CD4-positive, alpha-beta T cell treated with Interleukin-6 for 4 hours (primary cell): ENCODE data around the gene OR4K5.
"Not testable (repeated sequence)": the region's sequence is repeated elsewhere in the genome, so short reads cannot be mapped to it uniquely, and the experiment has no call there.

Experiments used
- DNase-seq: peaks from one replicate; pipeline ENCODE4 v3.0.0-alpha.2; 2020; ENCODE audit warnings: mixed read lengths

Gene OR4K5, protein sequence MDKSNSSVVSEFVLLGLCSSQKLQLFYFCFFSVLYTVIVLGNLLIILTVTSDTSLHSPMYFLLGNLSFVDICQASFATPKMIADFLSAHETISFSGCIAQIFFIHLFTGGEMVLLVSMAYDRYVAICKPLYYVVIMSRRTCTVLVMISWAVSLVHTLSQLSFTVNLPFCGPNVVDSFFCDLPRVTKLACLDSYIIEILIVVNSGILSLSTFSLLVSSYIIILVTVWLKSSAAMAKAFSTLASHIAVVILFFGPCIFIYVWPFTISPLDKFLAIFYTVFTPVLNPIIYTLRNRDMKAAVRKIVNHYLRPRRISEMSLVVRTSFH

DNA sequence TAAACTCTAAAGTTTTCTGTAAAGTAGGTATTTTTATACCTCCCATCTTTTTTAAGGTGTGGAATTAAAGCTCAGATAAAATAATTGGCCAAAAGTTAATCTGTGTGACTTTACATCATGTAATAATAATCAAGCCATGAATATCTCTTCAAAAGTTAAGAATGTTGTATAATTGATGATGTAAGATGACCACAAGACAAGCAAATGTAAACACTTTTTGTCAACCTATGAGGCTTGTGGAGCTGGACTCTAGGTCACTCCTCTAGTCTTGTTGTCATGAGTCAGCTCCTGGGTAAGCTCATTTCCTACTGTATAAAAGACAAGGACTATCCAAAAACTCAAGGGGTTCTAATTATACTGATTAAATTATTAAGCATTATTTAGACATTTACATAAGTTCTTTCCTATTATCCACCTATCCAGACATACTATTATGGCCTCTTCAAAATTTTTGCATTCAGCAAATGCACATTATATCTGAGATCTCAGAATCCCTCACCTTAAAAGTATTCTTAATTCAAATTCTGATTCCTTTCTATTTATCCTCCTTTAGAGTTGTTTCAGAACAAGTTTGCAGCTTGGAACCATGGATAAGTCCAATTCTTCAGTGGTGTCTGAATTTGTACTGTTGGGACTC lies at the start of gene OR4K5:
Gene OR4K5 (plus strand): TSS at position 587 of the 637 bp plus-strand sequence. CDS start 0 bp downstream, at position 587.
- DNase-seq = no peak

DNA sequence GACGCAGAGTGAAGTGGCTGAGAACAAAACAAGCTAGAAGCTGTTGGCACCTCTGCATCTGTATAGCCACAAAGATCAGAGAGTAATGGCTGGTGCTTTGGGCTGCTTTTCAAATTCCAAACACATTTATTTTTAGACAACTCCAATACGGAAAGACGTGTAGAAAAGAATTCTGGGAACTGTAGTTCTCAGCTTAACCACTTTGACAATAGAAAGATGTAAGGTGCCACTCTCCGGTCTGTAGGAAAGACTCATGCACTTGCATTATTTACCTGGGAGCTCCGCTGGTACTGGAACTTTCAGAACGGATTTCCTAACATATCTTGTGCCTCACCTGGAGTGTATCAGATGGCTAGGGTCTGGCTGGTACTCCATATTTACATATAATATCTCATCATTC lies 47.2 kb upstream of the OR4K5 start:
- DNase-seq = no peak

DNA sequence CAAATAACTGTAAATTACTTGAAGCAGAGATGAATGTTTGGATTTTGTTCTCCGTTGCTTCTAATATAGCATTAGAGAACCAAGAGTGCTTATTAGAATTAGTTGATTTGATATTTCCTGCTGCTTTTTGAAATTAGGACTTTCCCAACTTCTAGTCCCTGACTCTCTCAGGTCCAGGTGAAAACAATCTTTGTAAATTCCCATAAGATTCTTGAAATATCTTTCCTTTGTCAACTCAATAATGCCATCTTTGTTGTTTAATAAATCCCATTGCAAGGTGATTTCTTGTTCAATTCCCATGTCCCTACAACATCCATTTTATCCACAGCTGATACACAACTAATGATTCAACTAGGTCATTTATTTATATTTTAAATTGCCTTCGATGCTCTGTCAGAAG lies 45.6 kb upstream of the OR4K5 start, which contains the start of gene OR4K2:
Gene OR4K2 (plus strand): TSS at position 301 of the 400 bp plus-strand sequence. CDS start 1,126 bp downstream, outside the sequence.
- DNase-seq = no peak

DNA sequence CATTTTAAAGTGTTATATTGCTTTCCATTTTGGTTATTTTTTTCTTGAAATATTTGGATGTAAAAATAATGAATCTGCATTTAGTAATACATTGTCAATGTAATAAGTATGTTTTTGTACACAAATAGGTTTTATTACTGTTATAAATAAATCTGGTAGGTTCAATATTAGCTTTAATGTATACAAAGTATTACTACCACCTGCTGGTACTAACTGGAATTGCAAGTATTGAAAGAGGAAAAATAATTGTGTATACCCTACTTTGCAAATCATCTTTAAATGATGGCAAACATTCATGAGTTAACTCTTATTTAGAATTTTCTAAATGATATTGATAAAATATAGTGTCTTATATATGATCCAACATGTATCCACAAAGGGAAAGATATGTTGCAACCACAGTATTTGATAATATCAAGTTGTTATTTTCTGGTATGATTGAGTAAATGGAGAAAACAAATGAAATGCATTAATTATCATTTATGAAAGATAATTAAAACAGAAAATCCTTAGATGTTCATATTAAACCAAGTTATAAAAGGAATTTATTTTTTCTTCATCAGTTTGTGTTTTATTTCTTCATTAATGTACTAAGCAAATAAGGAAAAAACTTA lies 42.3 kb upstream of the OR4K5 start:
- no peak for DNase-seq

DNA sequence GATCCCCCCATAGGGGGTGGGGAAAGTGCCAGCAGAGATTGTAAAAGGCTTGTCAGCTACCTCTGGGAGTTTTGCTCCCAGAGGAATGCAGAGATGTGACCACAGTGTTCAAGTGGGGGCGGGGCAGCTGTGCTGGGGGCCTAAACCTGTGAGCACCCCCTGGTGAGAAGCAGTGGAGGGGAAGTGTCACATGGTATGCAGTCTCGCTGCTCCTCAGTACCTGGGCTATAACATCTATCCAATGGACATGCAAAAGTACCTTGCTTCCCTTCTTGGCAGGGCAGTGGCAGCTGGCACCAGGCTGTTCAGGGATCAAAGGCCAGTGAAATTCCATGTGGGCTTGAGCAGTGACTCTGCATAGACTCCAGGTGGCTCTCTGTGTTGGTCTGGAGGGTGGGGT lies 25.1 kb upstream of the OR4K5 start:
- no peak for DNase-seq

DNA sequence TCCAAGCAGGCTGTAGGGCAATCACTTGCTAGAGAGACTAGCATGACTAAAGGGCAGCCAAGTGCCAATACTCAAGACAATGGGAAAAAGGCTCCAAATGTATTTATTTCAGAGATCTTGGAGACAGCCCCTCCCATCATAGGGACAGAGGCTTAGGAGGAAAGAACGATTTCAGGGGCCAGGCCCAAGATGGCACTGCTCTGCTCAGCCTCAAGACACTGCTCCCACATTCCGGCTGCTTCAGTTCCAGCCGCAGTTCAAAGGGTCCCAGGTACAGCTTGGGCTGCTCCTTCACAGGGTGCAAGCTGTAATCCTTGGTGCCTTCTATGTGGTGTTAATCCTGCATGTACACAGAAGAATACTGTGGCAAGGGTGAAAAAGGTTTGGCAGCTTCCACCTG lies 19.4 kb upstream of the OR4K5 start:
- DNase-seq = no peak

DNA sequence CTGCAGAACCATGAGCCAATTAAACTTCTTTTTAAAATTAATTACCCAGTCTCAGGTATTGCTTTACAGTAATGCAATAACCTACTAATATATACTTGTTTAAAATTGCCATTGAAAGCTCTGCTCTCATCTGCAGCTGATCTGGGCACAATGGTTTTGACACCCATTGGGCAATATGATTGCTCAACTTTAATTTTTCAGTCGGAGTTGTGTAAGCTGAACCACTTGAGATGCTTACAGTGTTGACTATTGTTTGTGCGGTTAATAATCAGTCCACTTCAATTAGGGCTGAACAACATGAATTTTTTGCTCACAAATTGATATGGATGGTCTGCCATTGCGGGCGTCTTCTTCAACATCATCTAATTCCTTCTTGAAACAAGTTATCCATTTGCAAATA lies 18.0 kb upstream of the OR4K5 start:
- no peak for DNase-seq

DNA sequence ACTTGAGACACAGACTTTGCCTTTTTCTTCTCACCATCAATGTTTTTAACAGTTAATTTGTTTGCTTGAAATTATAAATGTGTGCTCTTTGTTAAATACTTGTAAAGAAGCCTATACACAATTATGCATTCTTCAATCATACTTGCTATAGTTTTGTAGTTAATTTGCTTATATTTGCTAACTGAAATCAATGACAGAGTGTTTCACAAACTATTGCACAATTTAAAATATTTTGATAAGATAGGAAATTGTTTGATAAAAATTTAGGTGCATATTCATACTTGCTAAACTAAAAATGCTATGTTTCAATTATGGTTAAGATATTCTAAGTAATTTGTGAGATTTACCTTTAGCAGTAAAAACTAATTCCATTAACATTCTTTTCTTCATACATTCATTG lies 13.7 kb upstream of the OR4K5 start:
- no peak for DNase-seq

DNA sequence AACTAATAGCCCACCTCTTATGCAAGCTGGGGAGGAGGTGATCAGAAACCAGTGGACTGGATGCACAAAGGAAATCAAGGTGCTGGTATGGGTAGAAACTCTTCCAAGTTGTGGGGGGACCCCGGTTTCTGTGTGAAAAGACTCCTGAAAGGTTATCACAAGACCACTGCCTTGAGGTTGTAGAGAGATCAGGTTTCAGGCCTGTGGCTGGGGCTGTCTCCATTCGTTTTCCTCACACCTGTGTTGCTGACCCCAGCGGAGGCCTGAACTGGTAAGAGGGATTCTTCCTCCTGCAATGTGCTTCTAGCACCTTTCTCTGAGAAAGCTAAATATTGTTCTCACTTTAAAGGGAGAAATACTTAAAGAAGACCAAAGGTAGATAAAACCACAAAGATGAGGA lies 9.3 kb upstream of the OR4K5 start:
- DNase-seq = no peak

DNA sequence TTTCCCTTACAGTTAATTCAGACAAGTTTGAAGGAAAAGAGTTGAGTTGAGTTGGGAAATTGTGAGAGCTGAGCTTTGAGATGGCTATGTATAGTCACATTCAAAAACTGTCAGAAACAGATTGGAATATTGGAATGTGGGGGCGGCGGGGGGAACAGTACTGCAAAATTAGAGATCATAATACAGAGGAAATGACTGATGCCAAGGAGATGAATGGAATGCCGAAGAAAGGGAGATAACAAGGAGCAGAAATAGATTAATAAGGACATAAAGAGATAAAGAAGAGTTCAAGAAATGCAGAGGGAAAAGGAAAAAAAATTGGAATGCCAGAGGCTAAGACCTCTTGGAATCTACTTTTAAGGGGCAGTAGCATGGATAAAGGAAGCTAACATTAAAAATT lies 3.2 kb upstream of the OR4K5 start:
- DNase-seq = no peak

DNA sequence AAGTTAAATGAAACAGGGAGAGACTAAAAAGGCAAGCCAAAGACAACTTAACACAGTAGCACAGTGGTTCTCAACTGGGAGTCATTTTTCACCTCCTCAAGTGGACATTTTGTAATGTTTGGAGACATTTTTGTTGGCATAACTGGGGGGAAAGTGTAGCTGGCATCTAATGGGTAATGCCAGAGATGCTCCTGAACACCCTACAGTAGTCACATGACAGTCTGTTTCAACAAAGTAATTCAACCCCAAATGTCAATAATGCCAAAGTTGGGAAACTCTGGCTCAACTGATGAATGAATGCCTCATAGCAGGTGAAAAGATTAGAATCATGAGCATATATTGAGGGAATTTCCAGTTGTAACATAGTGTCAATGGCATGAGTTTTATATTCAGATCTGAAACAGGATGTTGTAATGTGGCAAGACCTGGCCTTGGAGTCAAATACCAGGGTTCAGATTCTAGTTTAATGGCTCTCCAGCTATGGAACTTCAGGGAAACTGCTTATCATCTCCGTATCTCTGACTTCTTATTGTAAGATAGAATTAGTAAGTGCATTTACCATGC lies 2.4 kb upstream of the OR4K5 start:
- no peak for DNase-seq

DNA sequence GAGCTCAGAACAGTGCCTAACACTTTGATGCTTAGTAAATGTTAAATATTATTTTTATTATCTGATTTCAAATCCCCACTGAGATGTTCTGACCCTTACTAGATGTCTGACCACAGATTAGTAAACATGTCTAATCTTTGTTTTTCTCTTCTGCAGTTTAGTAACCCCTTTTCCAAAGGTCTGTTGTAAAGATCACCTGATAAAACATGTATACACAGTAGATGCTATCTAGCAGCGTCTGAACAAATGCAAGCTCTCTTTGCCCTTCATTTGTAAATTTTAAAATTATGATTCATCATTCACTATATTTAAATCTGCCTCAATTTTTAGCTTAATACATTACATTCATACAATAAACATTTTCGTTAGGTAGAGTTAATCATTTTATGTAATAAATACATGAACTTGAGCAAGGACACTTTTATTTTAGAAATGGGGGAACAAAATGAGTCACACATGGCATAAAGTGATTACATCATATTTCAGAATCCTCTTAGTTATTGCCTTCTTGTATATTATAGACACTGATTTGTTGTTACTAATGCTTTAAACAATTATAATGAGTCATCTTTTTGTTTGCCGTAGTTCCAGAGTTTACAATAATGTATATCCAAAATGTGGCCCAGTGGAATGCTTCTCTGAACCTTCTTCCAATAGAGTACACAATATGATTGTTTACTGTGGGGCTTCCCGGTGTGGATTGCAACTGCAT lies 1.7 kb upstream of the OR4K5 start:
- DNase-seq = no peak

DNA sequence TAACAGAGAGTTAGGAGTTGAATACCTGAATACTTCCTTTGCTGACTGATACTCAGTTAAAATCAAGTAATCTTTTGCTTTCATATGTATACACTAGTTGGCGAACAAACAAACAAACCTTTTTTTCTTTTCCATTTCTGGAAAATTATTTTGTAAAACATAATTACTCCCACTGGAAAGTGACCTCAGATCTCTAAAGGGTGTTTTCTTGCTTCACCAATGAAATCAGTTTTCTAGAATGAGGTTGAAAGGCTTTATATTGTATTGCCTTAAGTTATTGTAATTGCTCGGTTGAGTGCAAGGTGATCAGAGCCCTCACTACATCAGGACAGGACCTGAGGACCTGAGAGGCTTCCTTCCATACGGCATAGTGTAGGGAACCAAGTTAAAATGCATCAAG lies 10.2 kb downstream of the OR4K5 start, which contains the start of gene OR4K1:
Gene OR4K1 (plus strand): TSS at position 301 of the 400 bp plus-strand sequence. CDS start 4,750 bp downstream, outside the sequence.
- DNase-seq = no peak

DNA sequence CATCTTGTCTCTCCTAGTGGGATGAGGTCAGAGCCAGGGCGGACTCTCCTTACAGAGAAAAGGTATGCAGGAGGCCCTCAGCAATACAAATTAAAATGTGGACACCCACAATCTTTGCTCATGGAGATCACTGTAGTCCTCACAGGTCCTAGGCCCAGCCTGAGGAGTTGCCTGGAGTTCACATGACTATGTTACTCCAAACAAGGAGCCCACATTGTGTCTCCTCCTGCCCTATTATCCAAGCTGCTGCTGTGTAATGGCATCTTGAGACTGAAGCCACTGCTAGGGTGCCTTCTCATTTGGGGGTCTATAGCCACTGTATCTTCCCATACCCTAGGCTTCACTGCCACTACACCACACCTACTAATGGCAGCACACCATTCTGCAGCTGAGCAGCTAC lies 21.3 kb downstream of the OR4K5 start:
- DNase-seq = no peak

DNA sequence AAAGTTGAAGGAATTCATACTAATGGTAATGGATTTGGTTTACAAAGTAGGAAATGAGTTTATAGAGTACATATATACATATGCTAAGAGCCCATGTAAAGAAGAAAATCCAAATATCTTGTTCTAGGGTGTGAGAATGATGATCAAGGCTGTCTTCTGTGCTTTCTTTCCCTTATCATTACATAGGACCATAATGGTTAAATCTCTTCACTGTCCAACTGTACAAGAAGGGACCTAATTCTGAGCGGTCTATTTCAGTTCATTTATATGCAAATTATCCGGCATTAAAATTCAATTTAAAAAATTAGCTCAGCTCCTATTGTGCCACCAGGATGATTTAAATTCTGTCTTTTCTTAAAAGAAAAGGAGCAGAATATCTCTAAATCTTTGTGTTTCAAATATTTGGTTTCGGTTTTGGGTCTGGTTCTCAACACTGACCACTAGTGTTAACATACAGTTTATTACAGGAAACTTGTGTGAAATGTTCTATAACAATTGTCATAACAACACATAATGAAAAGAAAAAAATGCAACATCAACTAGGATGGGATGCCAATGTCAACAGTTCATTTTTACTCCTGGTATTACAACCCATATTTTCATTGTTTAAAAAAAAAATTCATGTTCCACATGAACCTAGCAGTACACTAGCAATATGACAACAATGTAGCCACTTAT lies 27.1 kb downstream of the OR4K5 start:
- DNase-seq = no peak

DNA sequence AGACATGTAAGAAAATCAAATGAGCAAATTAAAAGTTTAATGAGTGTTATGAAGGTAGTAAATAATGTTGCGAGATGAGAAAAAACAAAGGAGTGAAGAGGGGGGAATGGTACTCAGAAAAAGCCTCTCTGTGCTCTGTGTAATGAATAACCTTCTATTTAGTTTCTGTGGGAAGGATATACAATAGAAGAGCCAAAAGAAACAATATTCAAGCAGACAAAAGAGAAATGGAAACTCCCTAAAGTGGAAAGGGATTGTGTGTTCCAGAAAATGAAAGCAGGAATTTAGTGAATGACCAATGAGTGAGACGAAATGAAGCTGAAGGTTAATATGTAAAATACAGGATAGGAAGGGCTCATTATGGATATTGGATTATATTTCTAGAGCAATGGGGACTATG lies 28.8 kb downstream of the OR4K5 start:
- DNase-seq = no peak

DNA sequence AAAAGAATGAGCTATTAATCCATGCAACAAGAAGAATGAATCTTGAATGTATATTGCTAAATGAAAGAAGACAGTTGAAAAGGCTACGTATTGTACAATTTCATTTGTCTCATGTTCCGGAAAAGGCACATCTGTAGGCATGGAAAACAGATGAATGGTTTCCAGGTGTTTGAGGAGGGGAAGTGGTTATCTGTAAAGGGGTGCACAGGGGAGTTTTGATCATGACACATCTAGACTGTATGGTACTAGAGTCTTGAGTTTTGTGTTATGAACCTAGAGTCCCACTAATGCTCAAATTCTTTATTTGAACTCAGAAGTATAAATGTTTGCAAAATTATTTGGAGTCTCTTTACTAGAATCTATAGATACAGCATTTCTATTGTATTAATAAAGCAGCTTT lies 49.3 kb downstream of the OR4K5 start:
- DNase-seq = not testable (repeated sequence)
